BLaER1 treated with 17β-estradiol and CSF1 and Interleukin-3, amounts not matched to agents 10 nM and 100 nM (cell line): ENCODE data around the gene TCEANC.

Source experiments
- H3K27ac ChIP-seq, 11 experiments: shearing (Covaris generic); formaldehyde crosslinking; 2 replicates each; pipeline ENCODE4 v1.8.1; 2022
- H3K27me3 ChIP-seq, 11 experiments: shearing (Covaris generic); formaldehyde crosslinking; 2 replicates each; pipeline ENCODE4 v1.8.1; 2022
- H3K36me3 ChIP-seq, 11 experiments: shearing (Covaris generic); formaldehyde crosslinking; 2 replicates each; pipeline ENCODE4 v1.8.1; 2022
- H3K4me1 ChIP-seq, 10 experiments: shearing (Covaris generic); formaldehyde crosslinking; 2 replicates each; pipeline ENCODE4 v1.8.1; 2022
- H3K4me2 ChIP-seq, 11 experiments: shearing (Covaris generic); formaldehyde crosslinking; 2 replicates each; pipeline ENCODE4 v1.8.1; 2022
- H3K4me3 ChIP-seq, 10 experiments: shearing (Covaris generic); formaldehyde crosslinking; 2 replicates each; pipeline ENCODE4 v1.8.1; 2022
- H3K9ac ChIP-seq, 11 experiments: shearing (Covaris generic); formaldehyde crosslinking; 2 replicates each; pipeline ENCODE4 v1.8.1; 2022
- H3K9me3 ChIP-seq, 11 experiments: shearing (Covaris generic); formaldehyde crosslinking; replicated peaks in 1 of 11; 2 replicates each; pipeline ENCODE4 v1.8.1; 2022
- H4K20me1 ChIP-seq, 11 experiments: shearing (Covaris generic); formaldehyde crosslinking; 2 replicates each; pipeline ENCODE4 v1.8.1; 2022
- Cebpa-rat ChIP-seq, 11 experiments: shearing (Covaris generic); IDR thresholded peaks; 2 replicates each; pipeline ENCODE4 v1.8.1; 2022

Gene TCEANC

GRCh38 chrX:13691841-13692371, 39.0 kb downstream of the TCEANC start:
- no peak for TF ChIP-seq Cebpa-rat (IDR thresholded peaks at IDR 0.05)
- H3K4me2 ChIP-seq, result peak overlapping the region; percentile 60 to 84 (median 73); a peak in 21 of 22 replicates
- H3K27ac ChIP-seq, result peak overlapping the region in 3 of 11 experiments; percentile 4 to 91 (median 86); a peak in 1 of 22 replicates
- peak overlapping the region in 2 of 11 experiments; percentile 86 to 92; a peak in 2 of 22 replicates for H3K9ac ChIP-seq
- peak overlapping the region in 5 of 10 experiments; percentile 22 to 82 (median 74); a peak in 9 of 20 replicates for H3K4me3 ChIP-seq
- peaks cover 99 to 100% (median 100%) of the 10 kb centered on the region in 11 experiments for H3K27me3 ChIP-seq
- H3K9me3 ChIP-seq, result peaks cover 0 to 7% (median 0%) of the 10 kb centered on the region in 11 experiments; a peak in 1 of 22 replicates
- H4K20me1 ChIP-seq, result peaks cover 42 to 80% (median 62%) of the 10 kb centered on the region in 11 experiments; a peak in 21 of 22 replicates
- H3K4me1 ChIP-seq, result peaks cover 51 to 66% (median 62%) of the 10 kb centered on the region in 10 experiments
- no peaks in the 10 kb centered on the region for H3K36me3 ChIP-seq

DNA sequence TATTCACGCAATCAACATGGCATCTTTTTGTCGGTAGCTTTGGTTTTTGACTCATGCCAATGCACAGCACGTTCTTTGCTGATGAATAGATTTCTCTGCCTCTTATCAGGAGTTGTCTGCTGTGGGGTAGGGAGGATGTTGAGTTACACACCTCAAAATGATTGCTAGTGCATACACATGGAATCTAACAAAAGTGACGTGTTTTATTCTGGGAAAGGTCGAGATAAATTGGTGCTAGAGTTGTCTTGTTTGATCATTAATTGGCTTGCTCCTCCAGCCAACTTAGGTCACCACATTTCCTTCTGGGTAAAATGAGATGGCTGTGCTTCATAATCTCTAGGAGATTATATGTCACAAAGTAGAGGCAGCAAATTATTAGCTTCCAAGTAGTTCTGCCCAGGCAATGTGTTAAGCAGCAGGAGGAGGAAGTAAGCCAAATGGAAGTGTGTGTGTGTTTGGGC, 39.9 kb downstream of the TCEANC start:
- no peak for TF ChIP-seq Cebpa-rat (IDR thresholded peaks at IDR 0.05)
- Histone ChIP-seq H3K9me3 (peaks cover 0 to 7% (median 0%) of the 10 kb centered on the region in 11 experiments; a peak in 1 of 22 replicates), H3K4me2 (peak overlapping the region; percentile 60 to 84 (median 73)), H3K27me3 (peaks cover 98 to 100% (median 100%) of the 10 kb centered on the region in 11 experiments), H3K27ac (peak overlapping the region in 1 of 11 experiments; percentile 1; a peak in 2 of 22 replicates), H3K9ac (no peak overlapping the region; a peak in 1 of 22 replicates), H3K36me3 (no peaks in the 10 kb centered on the region), H3K4me1 (peaks cover 60 to 75% (median 71%) of the 10 kb centered on the region in 10 experiments), H4K20me1 (peaks cover 46 to 87% (median 70%) of the 10 kb centered on the region in 11 experiments; a peak in 21 of 22 replicates), H3K4me3 (peak overlapping the region in 1 of 10 experiments; percentile 22; a peak in 2 of 20 replicates)

DNA sequence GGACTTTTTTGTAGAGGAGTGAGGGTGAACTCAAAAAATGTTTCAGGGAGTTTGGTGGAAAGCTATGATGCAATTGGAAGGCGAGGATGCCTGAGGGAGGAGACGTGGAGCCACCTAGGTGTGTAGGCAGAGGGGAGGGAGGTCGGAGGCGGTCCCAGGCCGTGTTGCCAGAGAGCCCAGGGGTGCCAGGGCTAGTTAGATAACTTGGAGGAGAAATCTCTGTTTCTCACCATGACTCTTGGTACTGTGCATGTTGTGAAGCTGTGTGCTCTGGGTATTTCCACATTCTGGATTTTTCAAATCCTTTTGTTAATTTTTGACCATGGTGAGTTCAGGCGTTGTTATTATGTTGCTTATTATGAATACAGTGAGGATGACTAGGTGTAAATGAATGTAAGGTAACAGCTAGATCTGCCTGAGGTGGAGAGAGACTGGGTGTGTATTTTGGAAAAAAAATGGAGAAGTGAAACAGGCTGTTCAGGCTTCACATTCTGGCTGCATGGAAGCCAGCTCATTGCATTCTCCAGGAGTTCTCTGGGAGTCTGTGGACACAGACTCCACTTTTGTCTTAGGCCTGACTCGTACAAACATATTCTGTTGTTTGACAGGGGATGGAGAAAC, 40.5 kb downstream of the TCEANC start:
- TF ChIP-seq Cebpa-rat (IDR thresholded peaks at IDR 0.05), result no peak
- Histone ChIP-seq H3K9ac (peak overlapping the region in 2 of 11 experiments; percentile 10 to 25; a peak in 2 of 22 replicates), H3K36me3 (no peaks in the 10 kb centered on the region), H3K9me3 (peaks cover 0 to 7% (median 0%) of the 10 kb centered on the region in 11 experiments; a peak in 1 of 22 replicates), H4K20me1 (peaks cover 46 to 94% (median 72%) of the 10 kb centered on the region in 11 experiments; a peak in 21 of 22 replicates), H3K4me1 (peaks cover 65 to 80% (median 76%) of the 10 kb centered on the region in 10 experiments), H3K4me3 (peak overlapping the region in 2 of 10 experiments; percentile 16 to 22; a peak in 3 of 20 replicates), H3K27ac (peak overlapping the region in 6 of 11 experiments; percentile 11 to 46 (median 38); a peak in 7 of 22 replicates), H3K4me2 (peak overlapping the region; percentile 60 to 84 (median 73)), H3K27me3 (peaks cover 97 to 100% (median 99%) of the 10 kb centered on the region in 11 experiments)

DNA sequence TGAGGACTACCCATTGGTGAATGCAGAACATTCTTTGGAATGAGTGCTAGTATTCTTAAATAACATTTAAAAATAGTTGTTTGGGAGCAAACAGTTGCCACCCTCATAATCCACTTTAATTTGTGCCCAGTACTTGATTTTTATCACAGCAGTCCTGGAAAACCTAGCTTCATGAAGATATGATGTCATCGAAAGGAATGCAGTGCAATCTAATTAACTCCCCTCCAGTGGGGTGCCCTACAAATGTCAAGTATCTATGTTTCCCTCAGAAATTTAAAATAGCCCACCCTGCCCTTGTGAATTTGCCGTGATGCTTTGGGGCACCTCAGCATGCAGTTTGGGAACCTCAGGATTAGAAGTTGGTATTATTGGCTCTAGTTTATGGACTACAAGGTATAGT, 41.4 kb downstream of the TCEANC start:
- H3K9me3 ChIP-seq, result no peaks in the 10 kb centered on the region
- H3K36me3 ChIP-seq, result no peaks in the 10 kb centered on the region; a peak in 1 of 22 replicates
- peaks cover 67 to 87% (median 77%) of the 10 kb centered on the region in 10 experiments for H3K4me1 ChIP-seq
- peak overlapping the region in 7 of 10 experiments; percentile 8 to 29 (median 17); a peak in 4 of 20 replicates for H3K4me3 ChIP-seq
- TF ChIP-seq Cebpa-rat (IDR thresholded peaks at IDR 0.05), result no peak
- peak overlapping the region in 10 of 11 experiments; percentile 18 to 57 (median 42); a peak in 11 of 22 replicates for H3K9ac ChIP-seq
- H3K4me2 ChIP-seq, result peak overlapping the region; percentile 60 to 84 (median 73)
- peaks cover 97 to 100% (median 99%) of the 10 kb centered on the region in 11 experiments for H3K27me3 ChIP-seq
- peak overlapping the region in 2 of 11 experiments; percentile 21 to 46; a peak in 3 of 22 replicates for H3K27ac ChIP-seq
- H4K20me1 ChIP-seq, result peaks cover 46 to 95% (median 80%) of the 10 kb centered on the region in 11 experiments; a peak in 21 of 22 replicates

GRCh38 chrX:13694983-13695382, 42.0 kb downstream of the TCEANC start:
- H3K4me2 ChIP-seq, result peak overlapping the region; percentile 60 to 84 (median 73)
- H3K27me3 ChIP-seq, result peaks cover 94 to 100% (median 99%) of the 10 kb centered on the region in 11 experiments
- H3K4me1 ChIP-seq, result peaks cover 69 to 93% (median 77%) of the 10 kb centered on the region in 10 experiments
- H3K36me3 ChIP-seq, result peaks cover 0 to 2% (median 0%) of the 10 kb centered on the region in 11 experiments; a peak in 1 of 22 replicates
- H3K9me3 ChIP-seq, result no peaks in the 10 kb centered on the region
- peaks cover 46 to 96% (median 80%) of the 10 kb centered on the region in 11 experiments; a peak in 21 of 22 replicates for H4K20me1 ChIP-seq
- peak overlapping the region in 10 of 11 experiments; percentile 18 to 57 (median 42); a peak in 17 of 22 replicates for H3K9ac ChIP-seq
- peak overlapping the region in 6 of 11 experiments; percentile 12 to 46 (median 21); a peak in 7 of 22 replicates for H3K27ac ChIP-seq
- no peak for TF ChIP-seq Cebpa-rat (IDR thresholded peaks at IDR 0.05)
- H3K4me3 ChIP-seq, result peak overlapping the region in 9 of 10 experiments; percentile 3 to 29 (median 14); a peak in 8 of 20 replicates

GRCh38 chrX:13695601-13696115, 42.7 kb downstream of the TCEANC start:
- H3K27ac ChIP-seq, result no peak overlapping the region
- H3K36me3 ChIP-seq, result peaks cover 0 to 3% (median 0%) of the 10 kb centered on the region in 11 experiments; a peak in 1 of 22 replicates
- H3K4me3 ChIP-seq, result no peak overlapping the region
- H4K20me1 ChIP-seq, result peaks cover 46 to 100% (median 86%) of the 10 kb centered on the region in 11 experiments; a peak in 21 of 22 replicates
- H3K27me3 ChIP-seq, result peaks cover 87 to 100% (median 99%) of the 10 kb centered on the region in 11 experiments
- H3K4me1 ChIP-seq, result peaks cover 65 to 100% (median 76%) of the 10 kb centered on the region in 10 experiments
- no peak overlapping the region for H3K9ac ChIP-seq
- TF ChIP-seq Cebpa-rat (IDR thresholded peaks at IDR 0.05), result no peak
- peak overlapping the region; percentile 60 to 84 (median 73); a peak in 19 of 22 replicates for H3K4me2 ChIP-seq
- no peaks in the 10 kb centered on the region for H3K9me3 ChIP-seq

- Histone ChIP-seq H3K4me1 (peaks cover 62 to 100% (median 70%) of the 10 kb centered on the region in 10 experiments), H3K27me3 (peaks cover 69 to 100% (median 96%) of the 10 kb centered on the region in 11 experiments), H3K9me3 (no peaks in the 10 kb centered on the region), H3K4me3 (no peak overlapping the region), H3K4me2 (peak overlapping the region; percentile 28 to 84 (median 56); a peak in 17 of 22 replicates), H3K27ac (peak overlapping the region in 2 of 11 experiments; percentile 1 to 43; a peak in 2 of 22 replicates), H3K36me3 (peaks cover 0 to 3% (median 0%) of the 10 kb centered on the region in 11 experiments; a peak in 1 of 22 replicates), H3K9ac (no peak overlapping the region; a peak in 1 of 22 replicates), H4K20me1 (peaks cover 55 to 100% (median 88%) of the 10 kb centered on the region in 11 experiments)
- no peak for TF ChIP-seq Cebpa-rat (IDR thresholded peaks at IDR 0.05)
These were observed 44.5 kb downstream of the TCEANC start for GRCh38 chrX:13697455-13697854.

GRCh38 chrX:13697976-13698375, 45.0 kb downstream of the TCEANC start:
- Histone ChIP-seq H4K20me1 (peaks cover 54 to 100% (median 88%) of the 10 kb centered on the region in 11 experiments), H3K4me3 (no peak overlapping the region), H3K36me3 (peaks cover 0 to 3% (median 0%) of the 10 kb centered on the region in 11 experiments; a peak in 1 of 22 replicates), H3K9me3 (no peaks in the 10 kb centered on the region), H3K27me3 (peaks cover 64 to 100% (median 96%) of the 10 kb centered on the region in 11 experiments), H3K4me2 (peak overlapping the region in 10 of 11 experiments; percentile 13 to 84 (median 44); a peak in 15 of 22 replicates), H3K9ac (no peak overlapping the region), H3K4me1 (peaks cover 57 to 100% (median 65%) of the 10 kb centered on the region in 10 experiments), H3K27ac (peak overlapping the region in 2 of 11 experiments; percentile 1 to 43; a peak in 2 of 22 replicates)
- TF ChIP-seq Cebpa-rat (IDR thresholded peaks at IDR 0.05), result no peak
